OCI-LY7 (cell line): Measurements from ENCODE around the gene AFF2.

Experiments used
- EZH2phosphoT487 ChIP-seq: fragments of 200-600 bp; sonication (generic); IDR thresholded peaks from 2 replicates; pipeline ENCODE4 v1.6.1; 2018; ENCODE audit warnings: low read depth, borderline replicate concordance, mild to moderate bottlenecking, mixed run types, antibody characterized with exemption, low read length, moderate library complexity, mixed read lengths
- TF ChIP-seq, protein P1 (sequence below): fragments of 200-600 bp; sonication (generic); conservative IDR thresholded peaks from 2 replicates; pipeline ENCODE4 v1.5.1; 2014; ENCODE audit warnings: mild to moderate bottlenecking, antibody characterized with exemption, low read length, moderate library complexity, mixed read lengths

GRCh38 chrX:148536961-148537360 is 36.5 kb downstream of the AFF2 start:
- TF ChIP-seq, protein P1, sequence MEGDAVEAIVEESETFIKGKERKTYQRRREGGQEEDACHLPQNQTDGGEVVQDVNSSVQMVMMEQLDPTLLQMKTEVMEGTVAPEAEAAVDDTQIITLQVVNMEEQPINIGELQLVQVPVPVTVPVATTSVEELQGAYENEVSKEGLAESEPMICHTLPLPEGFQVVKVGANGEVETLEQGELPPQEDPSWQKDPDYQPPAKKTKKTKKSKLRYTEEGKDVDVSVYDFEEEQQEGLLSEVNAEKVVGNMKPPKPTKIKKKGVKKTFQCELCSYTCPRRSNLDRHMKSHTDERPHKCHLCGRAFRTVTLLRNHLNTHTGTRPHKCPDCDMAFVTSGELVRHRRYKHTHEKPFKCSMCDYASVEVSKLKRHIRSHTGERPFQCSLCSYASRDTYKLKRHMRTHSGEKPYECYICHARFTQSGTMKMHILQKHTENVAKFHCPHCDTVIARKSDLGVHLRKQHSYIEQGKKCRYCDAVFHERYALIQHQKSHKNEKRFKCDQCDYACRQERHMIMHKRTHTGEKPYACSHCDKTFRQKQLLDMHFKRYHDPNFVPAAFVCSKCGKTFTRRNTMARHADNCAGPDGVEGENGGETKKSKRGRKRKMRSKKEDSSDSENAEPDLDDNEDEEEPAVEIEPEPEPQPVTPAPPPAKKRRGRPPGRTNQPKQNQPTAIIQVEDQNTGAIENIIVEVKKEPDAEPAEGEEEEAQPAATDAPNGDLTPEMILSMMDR = no peak
- no peak for TF ChIP-seq EZH2phosphoT487
